ENCODE results near the gene PKDREJ.

Gene PKDREJ

GRCh38 chr22:46289244-46289891 lies 26.2 kb upstream of the PKDREJ start:
- no peak for DNase-seq

GRCh38 chr22:46288846-46289243 lies 25.7 kb upstream of the PKDREJ start:
- no peak for DNase-seq

GRCh38 chr22:46287873-46288751 lies 25.0 kb upstream of the PKDREJ start:
- DNase-seq, result no peak

GRCh38 chr22:46286941-46287872 lies 24.1 kb upstream of the PKDREJ start:
- no peak for DNase-seq

DNA sequence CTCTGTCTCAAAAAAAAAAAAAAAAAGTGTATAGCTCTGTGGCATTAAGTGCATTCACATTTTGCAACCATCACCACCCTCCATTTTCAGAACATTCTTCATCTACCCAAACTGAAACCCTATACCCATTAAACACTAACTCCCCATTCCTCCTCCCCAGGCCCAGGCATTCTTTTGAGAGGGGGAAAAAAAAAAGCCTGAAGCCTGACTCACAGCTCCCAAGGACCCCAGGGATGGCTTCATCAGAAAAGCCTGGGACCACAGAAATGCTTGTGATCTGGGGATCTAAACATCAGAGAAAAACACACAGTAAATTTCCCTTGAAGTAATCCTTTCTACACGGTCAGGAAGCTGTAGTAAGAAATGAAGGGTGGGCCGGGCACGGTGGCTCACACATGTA lies 22.9 kb upstream of the PKDREJ start:
- DNase-seq, result no peak

- DNase-seq, result no peak
Observed at GRCh38 chr22:46281866-46282678, 18.9 kb upstream of the PKDREJ start.

DNA sequence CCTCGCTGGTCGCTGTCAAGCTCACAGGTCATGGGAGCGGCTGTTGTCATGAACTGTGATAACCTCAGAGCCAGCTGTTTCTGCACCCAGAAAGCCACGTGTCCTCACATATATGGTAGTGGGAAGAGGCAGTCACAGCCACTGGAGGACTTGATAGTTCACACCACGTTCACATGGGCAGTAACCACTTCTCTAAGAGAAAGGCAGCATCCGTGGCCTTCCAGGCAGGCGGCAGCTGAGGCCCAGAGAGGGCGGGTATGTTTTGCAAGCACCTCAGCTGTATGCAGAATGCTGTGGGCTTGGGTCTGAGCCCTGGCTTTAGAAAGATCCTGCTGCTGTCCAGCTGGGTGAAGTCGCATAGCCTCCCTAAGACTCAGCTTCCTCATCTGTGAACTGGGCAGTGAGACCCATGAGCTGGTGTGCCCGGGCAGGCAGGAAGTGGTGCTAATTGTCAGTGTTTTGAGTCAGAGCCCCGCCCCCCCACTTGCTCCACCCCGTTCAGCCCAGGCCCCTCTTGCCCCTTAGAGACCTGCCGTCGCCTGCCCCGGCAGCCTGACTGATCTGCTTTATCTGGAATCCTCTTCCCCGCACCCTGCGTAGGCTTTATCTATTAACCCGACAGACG lies 18.0 kb upstream of the PKDREJ start:
- no peak for DNase-seq

DNA sequence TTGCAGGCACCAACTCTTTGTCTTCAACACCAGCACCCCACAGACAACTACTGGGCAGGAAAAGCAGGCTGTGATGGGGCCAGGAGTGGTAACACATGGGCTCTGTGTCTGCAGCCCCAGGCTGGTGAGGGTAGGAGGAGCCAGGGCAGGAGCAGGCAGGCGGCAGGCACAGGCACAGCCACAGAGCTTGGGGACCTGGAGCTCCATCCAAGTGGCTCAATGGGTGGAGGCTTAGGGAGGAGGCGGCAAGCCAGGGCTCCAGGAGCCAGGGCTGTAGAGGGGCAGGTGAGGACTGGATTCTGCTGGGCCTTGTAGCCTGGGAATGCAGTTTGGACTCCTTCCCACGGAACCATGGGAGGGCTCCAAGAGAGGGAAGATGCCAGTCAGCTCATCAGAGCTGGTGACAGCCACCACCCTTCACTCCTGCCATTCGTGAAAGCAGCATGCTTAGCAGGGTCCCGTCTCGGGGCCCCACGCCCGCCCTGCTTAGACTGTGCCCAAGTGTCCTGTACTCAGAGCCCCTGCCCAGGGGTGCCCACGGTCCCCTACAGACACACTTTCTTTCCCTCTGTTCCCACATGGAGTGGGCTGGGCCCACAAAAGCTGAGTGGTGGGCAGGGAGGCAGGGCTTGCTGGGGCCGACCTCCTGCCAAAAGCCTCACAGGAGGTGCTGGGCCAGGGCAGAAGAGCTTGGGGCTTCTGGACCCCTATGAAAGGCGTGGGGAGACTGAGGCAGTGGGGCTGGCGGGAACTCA lies 17.1 kb upstream of the PKDREJ start:
- no peak for DNase-seq

- no peak for DNase-seq
Observed at GRCh38 chr22:46278656-46279645, 15.8 kb upstream of the PKDREJ start.

DNA sequence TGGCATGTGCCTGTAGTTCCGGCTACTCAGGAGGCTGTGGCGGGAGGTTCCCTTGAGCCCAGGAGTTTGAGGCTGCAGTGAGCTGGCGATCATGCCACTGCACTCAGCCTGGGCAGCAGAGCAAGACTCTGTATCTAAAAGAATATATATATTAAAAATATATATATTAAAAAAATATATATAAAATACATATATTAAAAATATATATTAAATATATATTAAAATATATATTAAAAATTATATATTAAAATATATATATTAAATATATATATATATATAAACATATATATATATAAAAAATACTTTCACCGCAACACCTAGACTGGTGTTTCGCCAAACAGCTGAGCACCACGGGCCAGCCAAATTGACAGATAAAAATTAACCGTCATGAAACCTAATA lies 13.4 kb upstream of the PKDREJ start:
- no peak for DNase-seq

DNA sequence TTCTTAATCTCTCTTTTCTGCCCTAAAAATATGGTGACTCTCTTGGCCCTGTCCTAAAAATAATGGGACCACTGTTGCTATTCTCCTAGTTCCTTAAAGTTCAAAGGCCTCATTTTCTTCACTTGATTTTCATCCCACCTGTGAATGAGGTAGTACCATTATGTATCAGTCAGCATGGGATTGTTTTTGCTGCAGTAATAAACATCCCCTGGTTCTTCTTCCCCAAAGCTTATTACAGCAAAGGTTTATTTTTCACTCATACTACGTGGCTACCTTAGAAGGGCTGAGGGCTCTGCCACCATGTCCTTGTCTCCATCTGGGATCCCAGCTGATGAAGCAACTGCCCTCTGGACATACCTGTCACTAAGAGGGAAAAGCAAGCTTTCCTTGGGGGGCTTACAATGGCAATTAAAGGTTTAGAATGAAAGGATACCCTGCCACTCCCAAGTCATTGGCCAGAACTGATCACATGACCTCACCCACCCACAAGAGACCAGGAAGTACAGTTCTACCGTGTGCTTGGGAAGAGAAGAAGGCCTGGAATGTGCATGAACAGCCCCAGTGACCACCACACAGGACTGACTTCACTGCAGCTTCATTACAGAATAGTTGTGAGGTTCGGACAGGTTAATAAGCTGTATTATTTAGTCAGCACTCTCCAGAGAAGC lies 12.4 kb upstream of the PKDREJ start:
- no peak for DNase-seq

- no peak for DNase-seq
Observed at GRCh38 chr22:46274381-46274780, 11.2 kb upstream of the PKDREJ start.

- DNase-seq, result no peak
Observed at GRCh38 chr22:46273432-46274148, 10.4 kb upstream of the PKDREJ start.

GRCh38 chr22:46272762-46273431 lies 9.8 kb upstream of the PKDREJ start:
- DNase-seq, result no peak

- no peak for DNase-seq
Observed at GRCh38 chr22:46272196-46272595, 9.1 kb upstream of the PKDREJ start.

- DNase-seq, result no peak
Observed at GRCh38 chr22:46269564-46269963, 6.4 kb upstream of the PKDREJ start.

DNA sequence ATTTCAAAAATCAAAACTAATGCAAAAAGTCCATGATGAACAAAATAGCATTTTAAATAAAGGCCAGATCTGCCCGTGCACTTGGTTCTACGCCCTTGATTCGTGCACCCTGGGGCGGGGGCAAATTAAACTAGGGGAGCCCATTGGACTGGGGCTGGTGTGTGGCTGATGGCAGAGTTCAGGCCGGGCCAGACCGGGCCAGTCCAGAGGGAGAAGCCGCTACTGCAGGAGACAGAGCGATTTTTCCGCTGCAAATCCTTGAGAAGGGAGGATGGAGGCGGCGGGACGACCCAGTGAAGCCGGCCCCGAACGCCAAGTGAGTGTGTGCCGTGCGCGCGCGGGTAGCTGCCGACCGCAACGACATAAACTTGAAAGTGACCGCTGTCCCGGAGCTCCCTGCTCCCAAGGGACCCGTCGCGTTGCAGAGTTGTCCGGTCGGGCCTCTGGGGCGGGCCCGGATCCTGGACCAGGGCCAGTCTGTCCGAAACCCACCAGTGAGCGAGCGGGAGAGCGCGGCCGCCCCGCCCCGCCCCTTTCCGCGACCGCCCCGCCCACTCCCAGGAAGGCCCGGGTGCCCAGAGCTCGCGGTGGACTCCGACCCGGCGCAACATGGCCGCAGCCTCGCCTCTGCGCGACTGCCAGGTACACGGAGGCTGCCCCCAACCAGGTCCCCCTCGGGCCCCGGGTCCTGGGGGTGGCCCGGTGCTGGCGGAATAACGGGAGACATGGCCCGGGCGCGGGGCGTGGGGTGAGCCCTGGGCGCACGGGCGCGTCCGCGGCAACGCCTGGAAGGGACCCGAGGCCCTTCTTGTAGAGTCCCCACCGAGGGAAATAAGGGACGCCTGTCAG lies 4.5 kb upstream of the PKDREJ start, which contains the start of gene TTC38:
TTC38 (plus strand) TSS at position 578 of the 849 bp plus-strand sequence; CDS start at position 610, 32 bp downstream.
- DNase-seq, result no peak
